Measurements from ENCODE around the gene HECA. TPM values are rescaled to one million over a fixed set of nuclear protein-coding genes. Genes with fewer than 3 reads are reported as not detected.

HECA gene
- 10 to 100 TPM; 11.6 to 33.9 (median 17.0) TPM for polyA plus RNA-seq
- long read RNA-seq, donor 1, full-length matches to known transcripts, result 2 of 13 reads
- long read RNA-seq, donor 1, partial matches to known transcripts, result 11 of 13 reads
- long read RNA-seq, donor 1, other reads (novel, unspliced or antisense), result 0 of 13 reads
- long read RNA-seq, donor 2, result 0 reads
- long read RNA-seq, donor 3, full-length matches to known transcripts, result 1 of 1 reads
- long read RNA-seq, donor 3, partial matches to known transcripts, result 0 of 1 reads
- long read RNA-seq, donor 3, other reads (novel, unspliced or antisense), result 0 of 1 reads
- long read RNA-seq, donor 4, result 0 reads
- long read RNA-seq, donor 5, result 0 reads
- long read RNA-seq, donor 6, full-length matches to known transcripts, result 4 of 4 reads
- long read RNA-seq, donor 6, partial matches to known transcripts, result 0 of 4 reads
- long read RNA-seq, donor 6, other reads (novel, unspliced or antisense), result 0 of 4 reads
- long read RNA-seq, donor 7, full-length matches to known transcripts, result 9 of 16 reads
- long read RNA-seq, donor 7, partial matches to known transcripts, result 7 of 16 reads
- long read RNA-seq, donor 7, other reads (novel, unspliced or antisense), result 0 of 16 reads
- long read RNA-seq, donor 8, full-length matches to known transcripts, result 1 of 1 reads
- long read RNA-seq, donor 8, partial matches to known transcripts, result 0 of 1 reads
- long read RNA-seq, donor 8, other reads (novel, unspliced or antisense), result 0 of 1 reads
- long read RNA-seq, donor 9, result 0 reads
- long read RNA-seq, donor 10, full-length matches to known transcripts, result 4 of 9 reads
- long read RNA-seq, donor 10, partial matches to known transcripts, result 5 of 9 reads
- long read RNA-seq, donor 10, other reads (novel, unspliced or antisense), result 0 of 9 reads

DNA sequence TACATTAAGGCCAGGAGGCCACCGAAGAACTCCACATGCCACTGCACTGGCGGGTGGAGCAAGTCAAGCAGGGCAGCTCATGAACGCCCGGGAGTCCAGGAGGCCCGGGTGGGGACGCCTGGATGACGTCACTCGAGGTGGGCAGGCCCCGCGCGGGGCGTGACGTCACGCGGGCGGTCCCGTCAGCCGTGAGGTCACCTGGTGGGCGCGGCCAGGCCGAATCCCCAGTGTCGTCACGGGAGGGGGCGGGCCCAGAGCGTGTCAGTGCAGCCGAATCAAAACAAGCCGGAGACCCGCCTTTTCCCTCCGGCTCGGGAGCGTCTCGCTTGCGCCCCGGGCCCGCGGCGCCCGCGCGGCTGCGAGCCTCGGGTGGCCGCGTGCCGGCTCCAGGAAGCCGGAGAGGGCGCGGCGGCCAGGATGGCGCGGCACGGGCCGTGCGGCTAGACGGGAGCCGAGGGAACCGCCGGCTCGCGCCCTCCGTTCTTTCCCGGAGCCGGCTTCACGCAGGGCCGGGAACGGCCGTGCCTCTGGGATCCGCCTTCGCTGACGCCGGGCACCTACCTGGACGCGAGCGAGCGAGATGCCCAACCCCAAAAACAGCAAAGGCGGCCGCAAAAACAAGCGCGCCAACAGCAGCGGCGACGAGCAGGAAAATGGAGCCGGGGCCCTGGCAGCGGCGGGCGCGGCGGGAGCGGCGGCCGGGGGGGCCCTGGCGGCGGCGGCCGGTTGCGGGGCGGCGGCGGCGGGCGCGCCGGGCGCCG lies at the start of gene HECA:
TSS of gene HECA (plus strand) at position 264 of the 761 bp plus-strand sequence. CDS start at position 581, 317 bp downstream.
- no peak for FAIRE-seq
- 1% methylated on average over 55 to 105 of the region's 105 CpGs for WGBS, 3 donors
- Histone ChIP-seq H3K4me3 (ENCODE audit: low read depth in 1 of 3, low read length in 3 of 3) (peak within 1 kb of the TSS; percentile 86 to 96 (median 89)), H3K36me3 (ENCODE audit: control insufficient read depth in 3 of 3, insufficient read depth in 2 of 3, low read depth in 1 of 3, low read length in 3 of 3) (peaks cover 0 to 2% (median 0%) of the 10 kb centered on the region in 3 donors), H3K27ac (ENCODE audit: low read depth in 1 of 3, low read length in 2 of 3) (peak within 1 kb of the TSS; percentile 90 to 98 (median 97)), H3K4me1 (ENCODE audit: control insufficient read depth in 3 of 3, insufficient read depth in 2 of 3, low read depth in 1 of 3, low read length in 2 of 3) (peaks cover 2 to 8% (median 8%) of the 10 kb centered on the region in 3 donors), H3K27me3 (ENCODE audit: control insufficient read depth in 3 of 3, insufficient read depth in 3 of 3, low read length in 3 of 3) (no peaks in the 10 kb centered on the region), H3K9me3 (ENCODE audit: control insufficient read depth in 2 of 2, insufficient read depth in 1 of 2, low read depth in 1 of 2, low read length in 1 of 2) (no peaks in the 10 kb centered on the region)
- DNase-seq, result peak; percentile 94 to 98

GRCh38 chr6:139091826-139092225 lies 43.1 kb upstream of the HECA start:
- no peaks in the 10 kb centered on the region for H3K4me1 ChIP-seq (ENCODE audit: control insufficient read depth in 3 of 3, insufficient read depth in 2 of 3, low read depth in 1 of 3, low read length in 2 of 3)
- H3K4me3 ChIP-seq (ENCODE audit: low read depth in 1 of 3, low read length in 3 of 3), result no peak overlapping the region
- DNase-seq (no peak), FAIRE-seq (no peak)
- H3K36me3 ChIP-seq (ENCODE audit: control insufficient read depth in 3 of 3, insufficient read depth in 2 of 3, low read depth in 1 of 3, low read length in 3 of 3), result no peaks in the 10 kb centered on the region
- H3K9me3 ChIP-seq (ENCODE audit: control insufficient read depth in 2 of 2, insufficient read depth in 1 of 2, low read depth in 1 of 2, low read length in 1 of 2), result peaks cover 0 to 2% of the 10 kb centered on the region in 2 donors
- 94 to 96% (median 95%) methylated on average over 1 of the region's 1 CpG for WGBS, 3 donors
- H3K27ac ChIP-seq (ENCODE audit: low read depth in 1 of 3, low read length in 2 of 3), result no peak overlapping the region
- no peaks in the 10 kb centered on the region for H3K27me3 ChIP-seq (ENCODE audit: control insufficient read depth in 3 of 3, insufficient read depth in 3 of 3, low read length in 3 of 3)

GRCh38 chr6:139099984-139100383 lies 34.9 kb upstream of the HECA start:
- WGBS, 3 donors, result 73 to 84% (median 76%) methylated on average over 2 of the region's 2 CpGs
- no peaks in the 10 kb centered on the region for H3K36me3 ChIP-seq (ENCODE audit: control insufficient read depth in 3 of 3, insufficient read depth in 2 of 3, low read depth in 1 of 3, low read length in 3 of 3)
- no peak for DNase-seq

DNA sequence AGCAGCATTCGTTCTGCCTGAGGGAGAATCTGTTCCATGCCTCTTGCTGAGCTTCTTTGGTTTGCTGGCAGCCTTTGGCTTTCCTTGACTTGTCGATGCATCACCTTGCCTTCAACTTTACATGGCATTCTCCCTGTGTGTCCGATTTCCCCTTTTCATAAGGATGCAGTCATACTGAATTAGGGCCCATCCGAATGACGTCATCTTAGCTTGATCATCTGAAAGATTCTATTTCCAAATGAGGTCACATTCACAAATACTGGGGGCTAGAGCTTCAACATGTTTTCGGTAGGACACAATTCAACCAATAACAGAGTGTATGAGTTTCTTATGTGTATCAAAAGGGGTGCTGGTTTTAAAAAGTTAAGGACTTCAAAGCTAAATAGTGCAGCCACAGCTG lies 27.8 kb upstream of the HECA start:
- Histone ChIP-seq H3K27ac (ENCODE audit: low read depth in 1 of 3, low read length in 2 of 3) (no peak overlapping the region), H3K36me3 (ENCODE audit: control insufficient read depth in 3 of 3, insufficient read depth in 2 of 3, low read depth in 1 of 3, low read length in 3 of 3) (no peaks in the 10 kb centered on the region), H3K27me3 (ENCODE audit: control insufficient read depth in 3 of 3, insufficient read depth in 3 of 3, low read length in 3 of 3) (no peaks in the 10 kb centered on the region), H3K4me1 (ENCODE audit: control insufficient read depth in 3 of 3, insufficient read depth in 2 of 3, low read depth in 1 of 3, low read length in 2 of 3) (no peaks in the 10 kb centered on the region), H3K4me3 (ENCODE audit: low read depth in 1 of 3, low read length in 3 of 3) (no peak overlapping the region), H3K9me3 (ENCODE audit: control insufficient read depth in 2 of 2, insufficient read depth in 1 of 2, low read depth in 1 of 2, low read length in 1 of 2) (no peaks in the 10 kb centered on the region)
- FAIRE-seq (no peak), DNase-seq (no peak)
- WGBS, 3 donors, result 88 to 95% (median 95%) methylated on average over 6 of the region's 6 CpGs

More at GRCh38 chr6:139099984-139100383, 34.9 kb upstream of the HECA start:
- Histone ChIP-seq H3K9me3 (ENCODE audit: control insufficient read depth in 2 of 2, insufficient read depth in 1 of 2, low read depth in 1 of 2, low read length in 1 of 2) (no peaks in the 10 kb centered on the region), H3K27me3 (ENCODE audit: control insufficient read depth in 3 of 3, insufficient read depth in 3 of 3, low read length in 3 of 3) (no peaks in the 10 kb centered on the region), H3K27ac (ENCODE audit: low read depth in 1 of 3, low read length in 2 of 3) (no peak overlapping the region), H3K4me3 (ENCODE audit: low read depth in 1 of 3, low read length in 3 of 3) (no peak overlapping the region), H3K4me1 (ENCODE audit: control insufficient read depth in 3 of 3, insufficient read depth in 2 of 3, low read depth in 1 of 3, low read length in 2 of 3) (no peaks in the 10 kb centered on the region)
- no peak for FAIRE-seq

DNA sequence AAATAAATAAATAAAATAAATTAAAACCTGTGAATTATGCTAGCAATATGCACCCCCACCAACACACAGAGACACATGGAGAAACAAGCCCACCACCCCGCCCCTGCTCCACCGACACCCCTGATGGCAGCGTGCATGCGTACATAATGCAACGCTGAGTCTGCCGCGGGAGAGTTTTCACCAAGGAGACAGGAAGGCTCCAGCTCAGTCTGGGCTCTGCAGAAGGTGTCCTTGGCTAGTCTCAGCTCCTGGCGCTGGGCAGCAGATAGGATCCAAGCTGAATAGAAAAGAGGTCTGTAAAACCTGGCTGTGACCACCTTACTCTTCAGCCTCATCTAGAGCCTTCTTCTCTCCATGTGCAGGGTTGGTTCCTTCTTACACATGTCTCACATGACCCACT lies 26.5 kb upstream of the HECA start:
- DNase-seq (no peak), FAIRE-seq (no peak)
- no peaks in the 10 kb centered on the region for H3K4me1 ChIP-seq (ENCODE audit: control insufficient read depth in 3 of 3, insufficient read depth in 2 of 3, low read depth in 1 of 3, low read length in 2 of 3)
- WGBS, 3 donors, result 85 to 93% (median 89%) methylated on average over 8 of the region's 8 CpGs
- H3K36me3 ChIP-seq (ENCODE audit: control insufficient read depth in 3 of 3, insufficient read depth in 2 of 3, low read depth in 1 of 3, low read length in 3 of 3), result no peaks in the 10 kb centered on the region
- H3K9me3 ChIP-seq (ENCODE audit: control insufficient read depth in 2 of 2, insufficient read depth in 1 of 2, low read depth in 1 of 2, low read length in 1 of 2), result no peaks in the 10 kb centered on the region
- no peaks in the 10 kb centered on the region for H3K27me3 ChIP-seq (ENCODE audit: control insufficient read depth in 3 of 3, insufficient read depth in 3 of 3, low read length in 3 of 3)
- no peak overlapping the region for H3K27ac ChIP-seq (ENCODE audit: low read depth in 1 of 3, low read length in 2 of 3)
- H3K4me3 ChIP-seq (ENCODE audit: low read depth in 1 of 3, low read length in 3 of 3), result no peak overlapping the region

- 55 to 66% (median 63%) methylated on average over 5 of the region's 5 CpGs for WGBS, 3 donors
- no peak overlapping the region for H3K27ac ChIP-seq (ENCODE audit: low read depth in 1 of 3, low read length in 2 of 3)
- DNase-seq (peak; percentile 27 to 37), FAIRE-seq (no peak)
- H3K36me3 ChIP-seq (ENCODE audit: control insufficient read depth in 3 of 3, insufficient read depth in 2 of 3, low read depth in 1 of 3, low read length in 3 of 3), result no peaks in the 10 kb centered on the region
- H3K4me3 ChIP-seq (ENCODE audit: low read depth in 1 of 3, low read length in 3 of 3), result no peak overlapping the region
- no peaks in the 10 kb centered on the region for H3K4me1 ChIP-seq (ENCODE audit: control insufficient read depth in 3 of 3, insufficient read depth in 2 of 3, low read depth in 1 of 3, low read length in 2 of 3)
- H3K27me3 ChIP-seq (ENCODE audit: control insufficient read depth in 3 of 3, insufficient read depth in 3 of 3, low read length in 3 of 3), result no peaks in the 10 kb centered on the region
- no peaks in the 10 kb centered on the region for H3K9me3 ChIP-seq (ENCODE audit: control insufficient read depth in 2 of 2, insufficient read depth in 1 of 2, low read depth in 1 of 2, low read length in 1 of 2)
These were observed 25.3 kb upstream of the HECA start for GRCh38 chr6:139109558-139109957.

DNA sequence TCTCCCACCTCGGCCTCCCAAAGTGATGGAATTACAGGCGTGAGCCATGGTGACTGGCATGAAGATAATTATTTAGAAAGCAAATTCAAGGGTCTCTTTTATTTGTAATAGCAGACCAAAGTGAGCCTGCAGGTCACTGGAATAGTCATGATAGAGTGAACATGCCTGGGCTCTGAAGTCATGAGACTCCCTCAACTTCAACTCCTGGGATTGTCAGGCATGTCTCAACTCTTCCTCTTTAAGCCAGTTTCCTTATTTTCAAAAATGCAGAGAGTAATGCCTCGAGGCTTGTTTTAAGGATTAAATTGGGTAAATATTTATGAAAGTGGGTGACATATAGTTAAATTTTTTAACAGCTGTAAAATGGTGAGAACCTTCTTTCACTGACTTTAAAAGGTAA lies 22.7 kb upstream of the HECA start:
- DNase-seq, result no peak
- Histone ChIP-seq H3K27me3 (ENCODE audit: control insufficient read depth in 3 of 3, insufficient read depth in 3 of 3, low read length in 3 of 3) (peaks cover 0 to 3% (median 0%) of the 10 kb centered on the region in 3 donors), H3K4me1 (ENCODE audit: control insufficient read depth in 3 of 3, insufficient read depth in 2 of 3, low read depth in 1 of 3, low read length in 2 of 3) (no peaks in the 10 kb centered on the region), H3K36me3 (ENCODE audit: control insufficient read depth in 3 of 3, insufficient read depth in 2 of 3, low read depth in 1 of 3, low read length in 3 of 3) (no peaks in the 10 kb centered on the region), H3K27ac (ENCODE audit: low read depth in 1 of 3, low read length in 2 of 3) (no peak overlapping the region), H3K4me3 (ENCODE audit: low read depth in 1 of 3, low read length in 3 of 3) (no peak overlapping the region), H3K9me3 (ENCODE audit: control insufficient read depth in 2 of 2, insufficient read depth in 1 of 2, low read depth in 1 of 2, low read length in 1 of 2) (no peaks in the 10 kb centered on the region)
- no peak for FAIRE-seq
- WGBS, 3 donors, result 70 to 81% (median 77%) methylated on average over 3 of the region's 3 CpGs

GRCh38 chr6:139112561-139112960 lies 22.3 kb upstream of the HECA start:
- H3K27ac ChIP-seq (ENCODE audit: low read depth in 1 of 3, low read length in 2 of 3), result peak overlapping the region in 1 of 3 donors; percentile 80
- no peaks in the 10 kb centered on the region for H3K9me3 ChIP-seq (ENCODE audit: control insufficient read depth in 2 of 2, insufficient read depth in 1 of 2, low read depth in 1 of 2, low read length in 1 of 2)
- H3K27me3 ChIP-seq (ENCODE audit: control insufficient read depth in 3 of 3, insufficient read depth in 3 of 3, low read length in 3 of 3), result peaks cover 0 to 3% (median 0%) of the 10 kb centered on the region in 3 donors
- no peaks in the 10 kb centered on the region for H3K4me1 ChIP-seq (ENCODE audit: control insufficient read depth in 3 of 3, insufficient read depth in 2 of 3, low read depth in 1 of 3, low read length in 2 of 3)
- FAIRE-seq, result no peak
- WGBS, 3 donors, result 68 to 85% (median 84%) methylated on average over 7 of the region's 7 CpGs
- no peaks in the 10 kb centered on the region for H3K36me3 ChIP-seq (ENCODE audit: control insufficient read depth in 3 of 3, insufficient read depth in 2 of 3, low read depth in 1 of 3, low read length in 3 of 3)
- no peak overlapping the region for H3K4me3 ChIP-seq (ENCODE audit: low read depth in 1 of 3, low read length in 3 of 3)
- DNase-seq, result no peak
